ENCODE results near the gene BCKDHA.

DNA sequence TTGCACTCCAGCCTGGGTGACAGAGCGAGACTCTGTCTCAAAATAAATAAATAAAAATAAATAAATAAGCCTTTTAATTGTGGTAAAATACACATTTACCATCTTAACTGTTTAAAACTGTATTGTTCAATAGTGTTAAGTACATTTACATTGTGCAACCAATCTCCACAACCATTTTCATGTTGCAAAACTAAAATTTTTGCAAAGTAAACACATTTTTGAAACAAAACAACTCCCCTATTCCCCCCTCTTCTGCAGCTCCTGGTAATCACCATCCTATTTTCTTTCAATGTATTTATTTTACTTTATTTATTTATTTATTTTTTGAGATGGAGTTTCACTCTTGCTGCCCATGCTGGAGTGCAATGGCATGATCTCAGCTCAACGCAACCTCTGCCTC, 27.8 kb upstream of the BCKDHA start:
- TF ChIP-seq, protein P1, sequence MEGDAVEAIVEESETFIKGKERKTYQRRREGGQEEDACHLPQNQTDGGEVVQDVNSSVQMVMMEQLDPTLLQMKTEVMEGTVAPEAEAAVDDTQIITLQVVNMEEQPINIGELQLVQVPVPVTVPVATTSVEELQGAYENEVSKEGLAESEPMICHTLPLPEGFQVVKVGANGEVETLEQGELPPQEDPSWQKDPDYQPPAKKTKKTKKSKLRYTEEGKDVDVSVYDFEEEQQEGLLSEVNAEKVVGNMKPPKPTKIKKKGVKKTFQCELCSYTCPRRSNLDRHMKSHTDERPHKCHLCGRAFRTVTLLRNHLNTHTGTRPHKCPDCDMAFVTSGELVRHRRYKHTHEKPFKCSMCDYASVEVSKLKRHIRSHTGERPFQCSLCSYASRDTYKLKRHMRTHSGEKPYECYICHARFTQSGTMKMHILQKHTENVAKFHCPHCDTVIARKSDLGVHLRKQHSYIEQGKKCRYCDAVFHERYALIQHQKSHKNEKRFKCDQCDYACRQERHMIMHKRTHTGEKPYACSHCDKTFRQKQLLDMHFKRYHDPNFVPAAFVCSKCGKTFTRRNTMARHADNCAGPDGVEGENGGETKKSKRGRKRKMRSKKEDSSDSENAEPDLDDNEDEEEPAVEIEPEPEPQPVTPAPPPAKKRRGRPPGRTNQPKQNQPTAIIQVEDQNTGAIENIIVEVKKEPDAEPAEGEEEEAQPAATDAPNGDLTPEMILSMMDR (IDR thresholded peaks at IDR 0.05; ENCODE audit: poor library complexity) = no peak
- TF ChIP-seq EZH2phosphoT487 (IDR thresholded peaks at IDR 0.05; ENCODE audit: low read depth, severe bottlenecking, unreplicated experiment) = no peak
- no peak for TF ChIP-seq EZH2 (IDR thresholded peaks at IDR 0.05; ENCODE audit: borderline replicate concordance)

All from hepatocyte (in vitro differentiated cells).